EH (cell line): ENCODE data around the gene TOR4A.

Source experiments
- DNase-seq: peaks from one replicate; pipeline ENCODE4 v3.0.0-alpha.2; 2015; ENCODE audit warnings: low read depth

Gene TOR4A

DNA sequence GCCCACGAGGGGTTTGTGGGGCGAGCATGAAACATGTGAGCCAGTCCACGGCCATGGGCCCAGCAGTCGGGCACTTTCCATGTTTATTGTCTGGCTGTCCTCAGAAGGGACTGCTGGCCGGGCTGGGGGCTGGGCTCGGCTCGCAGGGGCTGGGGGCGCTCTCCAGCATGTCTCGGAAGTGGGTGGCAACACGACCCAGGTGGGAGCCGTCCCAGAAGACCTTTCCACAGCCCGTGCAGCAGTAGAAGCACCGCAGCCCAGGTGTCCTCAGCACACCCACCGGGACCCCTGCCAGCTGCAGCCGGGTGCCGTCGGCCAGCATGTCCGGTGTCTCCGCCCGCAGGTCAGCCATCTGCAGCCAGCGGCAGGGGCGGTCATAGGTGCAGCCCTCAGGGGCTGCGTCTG lies 29.3 kb downstream of the TOR4A start:
- no peak for DNase-seq

- no peak for DNase-seq
Observed at GRCh38 chr9:137307255-137308056, 29.9 kb downstream of the TOR4A start.

- DNase-seq = no peak
Observed at GRCh38 chr9:137308057-137308619, 30.6 kb downstream of the TOR4A start.

DNA sequence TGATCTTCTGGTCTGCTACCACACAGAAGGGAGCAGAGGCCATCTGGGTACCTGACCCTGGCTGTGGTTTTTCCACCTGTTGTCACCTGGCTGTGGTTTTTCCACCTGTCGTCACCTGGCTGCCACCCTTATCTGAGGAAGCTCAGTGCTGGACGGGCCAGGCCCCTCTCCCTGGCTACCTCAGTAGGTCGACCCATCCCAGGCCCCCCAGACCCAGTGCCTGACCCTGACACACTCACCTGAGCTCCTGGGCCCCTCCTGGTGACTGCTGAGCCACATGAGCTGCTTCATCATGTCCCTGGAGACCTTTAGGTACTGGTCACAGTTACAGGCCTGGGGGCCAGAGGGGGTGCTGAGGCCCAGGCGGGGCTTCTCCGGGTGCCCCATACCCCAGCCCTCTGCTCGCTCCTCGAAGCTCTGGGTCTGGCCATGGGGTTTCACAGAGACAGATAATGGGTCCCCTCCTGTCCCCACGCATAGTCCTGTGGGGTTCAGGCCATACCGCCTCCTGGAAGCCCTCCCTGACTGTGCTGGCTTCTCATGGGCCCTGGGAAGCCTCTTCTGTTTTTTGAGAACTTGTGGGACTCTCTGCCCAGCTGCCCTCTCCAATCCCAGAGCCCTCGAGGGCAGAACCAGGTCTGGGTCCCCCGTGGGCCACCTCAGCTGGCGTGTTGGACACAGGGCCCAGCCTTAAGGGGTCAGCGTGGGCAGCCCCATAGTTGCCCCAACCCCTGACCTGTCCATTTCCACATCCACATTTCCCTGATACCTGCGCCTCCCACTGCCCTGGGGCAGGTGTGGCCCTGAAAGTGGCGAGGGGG lies 32.1 kb downstream of the TOR4A start:
- DNase-seq = no peak

GRCh38 chr9:137310189-137311052 lies 32.9 kb downstream of the TOR4A start:
- DNase-seq = no peak

DNA sequence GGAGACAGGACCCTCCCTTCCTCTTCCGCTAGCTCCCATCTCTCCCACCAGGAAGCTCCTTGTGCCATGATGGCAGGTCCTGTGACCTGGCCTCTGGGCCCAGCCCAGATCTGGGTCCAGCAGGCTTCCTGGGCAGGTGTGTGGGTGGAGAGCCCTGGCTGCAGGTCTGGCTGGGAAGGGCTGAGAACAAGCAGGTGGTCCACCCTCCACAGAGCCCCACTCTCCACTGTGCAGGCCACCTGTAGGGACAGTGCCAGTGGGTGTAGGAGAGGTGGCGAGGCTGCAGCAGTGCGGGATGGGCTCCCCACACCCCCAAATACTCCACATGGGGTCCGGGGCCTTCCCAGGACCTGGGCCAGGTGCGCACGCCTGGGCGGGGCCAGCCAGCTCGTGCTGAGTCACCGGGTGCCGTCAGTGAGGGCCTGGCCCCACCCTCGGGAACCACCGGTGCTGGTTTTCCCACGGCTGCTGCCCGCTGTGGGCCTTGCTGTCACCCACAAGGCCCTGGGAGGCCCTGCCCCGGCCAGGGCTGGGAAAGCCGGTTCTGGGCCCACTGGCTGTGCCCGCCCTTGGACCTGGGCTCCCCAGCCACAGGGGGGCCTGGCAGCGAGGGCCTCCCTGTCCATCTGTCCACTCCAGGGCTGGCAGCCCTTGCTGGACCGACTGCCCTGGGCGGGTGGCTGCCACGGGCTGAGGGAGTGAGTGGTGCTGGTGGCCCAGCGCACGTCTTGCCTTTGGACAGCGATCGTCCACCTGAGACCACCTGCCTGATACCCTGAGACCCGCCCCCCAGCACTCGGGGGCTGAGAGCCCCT lies 33.9 kb downstream of the TOR4A start:
- DNase-seq = peak; percentile 27

GRCh38 chr9:137311986-137312851 lies 34.7 kb downstream of the TOR4A start:
- no peak for DNase-seq

DNA sequence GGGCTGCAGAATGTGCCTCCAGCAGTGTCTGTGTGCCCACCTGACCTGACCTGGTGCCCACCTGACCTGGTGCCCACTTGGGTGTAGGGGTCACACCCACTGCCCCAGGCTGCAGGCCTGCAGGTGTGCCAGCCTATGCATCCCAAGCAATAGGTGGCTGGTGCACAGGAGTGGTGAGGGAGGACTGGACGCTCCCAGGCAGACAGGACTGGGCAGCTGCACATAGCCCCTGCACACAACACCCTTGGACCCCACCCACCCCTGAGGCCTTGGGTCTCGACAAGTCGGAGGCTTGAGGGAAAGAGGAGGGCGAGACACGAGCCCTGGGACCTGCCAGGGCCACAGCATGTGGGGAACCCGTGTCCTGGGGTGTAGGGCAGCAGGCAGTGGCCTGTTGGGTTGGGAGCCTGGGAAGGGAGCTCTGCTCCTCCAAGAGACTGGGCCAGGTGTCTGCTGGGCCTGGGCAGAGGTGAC lies 35.4 kb downstream of the TOR4A start:
- DNase-seq = no peak

DNA sequence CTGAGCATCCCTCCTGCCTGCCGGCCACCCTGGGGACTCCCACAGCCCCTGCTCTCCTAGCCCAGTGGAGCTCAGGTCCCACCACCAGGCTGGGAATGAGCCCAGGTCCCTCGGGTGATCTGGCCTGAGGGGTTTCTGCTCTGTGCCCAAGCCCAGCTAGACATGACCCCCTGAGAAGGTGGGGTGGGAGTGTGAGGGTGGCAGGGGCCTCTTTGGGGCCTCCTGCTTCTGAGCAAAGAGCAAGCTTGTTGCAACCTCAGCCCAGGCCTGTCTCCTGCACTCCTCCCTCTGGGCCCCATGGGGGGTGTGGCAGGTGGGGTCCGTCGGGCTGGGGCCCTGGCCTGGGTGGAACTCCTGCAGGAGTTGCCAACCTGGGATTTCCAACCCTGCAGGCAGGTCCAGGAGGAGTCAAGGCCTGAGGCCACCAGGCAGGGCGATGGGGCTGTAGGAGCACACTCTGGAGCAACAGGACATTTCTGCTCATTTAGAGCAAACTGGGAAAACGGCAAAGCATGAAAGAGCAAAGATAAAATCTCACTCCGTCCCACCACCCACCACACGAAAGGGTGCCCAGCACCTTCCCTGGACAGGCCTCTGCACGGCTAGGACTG lies 35.9 kb downstream of the TOR4A start:
- no peak for DNase-seq

- DNase-seq = no peak
Observed at GRCh38 chr9:137313956-137314560, 36.5 kb downstream of the TOR4A start.

DNA sequence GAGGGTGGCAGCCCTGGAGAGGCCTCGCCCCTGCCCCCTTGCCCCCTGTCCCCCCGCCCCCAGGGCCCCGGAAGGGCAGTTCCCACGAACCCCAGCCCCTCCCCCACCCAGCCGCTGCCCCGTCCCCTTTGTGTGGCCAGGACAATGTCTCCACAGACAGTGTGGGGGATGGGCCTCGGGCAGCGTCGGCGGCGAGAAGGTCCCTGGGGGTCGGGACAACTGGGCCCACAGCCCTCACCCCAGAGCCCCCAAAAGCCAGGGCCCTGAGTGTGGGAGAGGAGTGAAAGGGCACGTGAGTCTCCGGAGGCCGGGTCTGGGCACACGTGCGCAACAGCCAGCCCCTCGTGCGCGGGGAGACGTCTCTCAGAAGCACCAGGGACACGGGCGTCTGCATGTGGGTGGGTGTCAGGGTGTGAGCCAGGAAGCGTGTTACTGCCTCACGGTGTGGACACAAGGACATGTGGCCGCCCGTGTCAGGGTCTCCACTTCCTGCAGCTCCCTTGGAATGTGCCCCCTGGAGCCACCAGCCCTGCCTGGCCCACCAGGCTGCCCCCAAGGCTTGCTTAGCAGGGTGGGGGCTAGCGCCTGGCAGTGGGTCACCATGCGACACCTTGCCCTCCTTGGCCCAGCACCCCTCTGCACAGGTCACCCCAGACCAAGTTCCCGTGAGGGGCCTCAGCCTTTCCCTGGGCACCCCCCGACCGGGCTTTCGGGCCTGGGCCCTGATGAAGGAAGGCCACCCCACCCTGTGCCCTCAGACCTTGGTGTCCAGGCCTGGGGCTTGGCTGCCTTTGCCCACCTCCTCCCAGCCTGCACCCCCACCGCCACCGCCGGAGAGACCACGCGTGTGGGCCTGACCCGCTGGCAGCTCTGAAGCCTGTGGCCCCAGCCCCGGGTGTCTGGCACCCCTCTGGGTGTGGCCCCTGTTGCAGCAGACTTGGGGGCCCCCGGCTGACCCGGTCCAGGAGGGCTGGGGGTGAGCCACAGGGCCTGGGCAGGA lies 37.3 kb downstream of the TOR4A start:
- no peak for DNase-seq

DNA sequence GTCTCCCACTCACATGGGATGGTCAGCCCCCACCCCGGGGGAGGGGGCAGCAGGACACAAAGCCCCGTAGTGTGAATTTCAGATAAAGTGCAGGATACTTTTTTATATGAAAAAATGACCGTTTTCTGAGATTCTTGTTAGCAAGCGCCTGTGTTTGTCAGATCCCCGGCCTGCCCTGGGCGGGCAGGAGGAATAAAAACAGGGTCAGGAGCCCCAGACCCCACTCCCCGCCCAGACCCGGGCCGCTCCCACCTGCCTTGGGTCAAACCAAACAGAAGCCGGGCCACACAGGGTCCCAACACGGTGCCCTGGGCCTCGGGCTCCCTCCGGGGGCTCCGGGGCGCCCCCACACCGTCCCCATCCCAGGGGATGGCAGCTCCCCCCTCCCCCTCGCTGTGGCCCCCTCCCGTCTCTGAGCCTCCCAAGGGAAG lies 38.1 kb downstream of the TOR4A start:
- DNase-seq = no peak

DNA sequence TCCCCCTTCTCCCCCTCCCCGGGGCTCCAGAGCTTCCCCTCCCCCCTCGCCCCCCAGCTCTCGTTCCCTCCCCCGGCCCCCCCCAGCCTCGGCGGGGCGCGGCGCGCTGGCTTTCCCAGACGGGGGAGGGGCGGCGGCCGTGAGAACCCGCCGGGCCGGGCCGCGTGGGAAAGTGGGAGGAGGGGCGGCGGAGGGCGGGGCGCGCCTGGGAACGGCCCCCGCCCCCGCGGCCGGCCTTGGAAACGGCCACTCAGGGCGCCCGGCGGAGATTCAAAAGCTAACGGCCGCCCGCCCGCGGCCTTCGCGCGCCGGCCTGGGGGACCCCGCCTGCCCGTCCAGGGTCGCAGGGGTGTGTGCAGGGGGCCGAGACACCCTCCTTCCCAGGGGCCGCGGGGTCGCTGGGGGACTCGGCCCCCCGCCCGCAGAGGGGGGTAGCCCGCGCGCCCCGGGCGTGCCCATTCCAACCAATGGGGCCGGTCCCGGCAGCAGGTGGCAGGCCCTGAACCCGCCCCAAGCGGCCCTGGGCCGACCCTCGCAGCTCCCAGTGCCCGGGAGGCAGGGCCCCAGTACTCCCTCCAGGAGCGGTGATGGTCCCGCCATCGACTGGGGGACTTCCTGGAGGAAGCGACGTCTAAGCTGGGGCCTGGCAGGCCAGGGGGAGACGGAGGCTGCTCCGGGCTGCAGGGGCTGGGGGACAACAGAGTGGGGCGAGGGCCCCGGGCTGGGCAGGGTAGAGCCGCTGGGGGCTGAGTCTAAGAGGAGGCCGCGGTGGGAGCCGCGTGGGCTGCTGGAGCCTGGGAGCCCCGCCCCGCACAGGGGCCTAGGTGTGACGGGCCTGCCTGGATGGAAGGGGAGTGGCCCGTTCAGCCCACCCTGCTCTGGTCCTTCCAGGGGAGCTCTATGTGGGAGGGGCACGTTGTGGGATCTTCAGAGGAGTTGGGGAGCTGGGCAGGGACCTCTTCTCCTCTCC lies 38.8 kb downstream of the TOR4A start:
- peak; percentile 67 for DNase-seq

- no peak for DNase-seq
Observed at GRCh38 chr9:137317021-137317717, 39.6 kb downstream of the TOR4A start.

GRCh38 chr9:137317718-137318511 lies 40.4 kb downstream of the TOR4A start:
- no peak for DNase-seq
